ENCODE measurements around the gene UMPS. TPM values are rescaled to one million over a fixed set of nuclear protein-coding genes. Genes with fewer than 3 reads are reported as not detected.
A peak's percentile ranks its signal among the peaks of the same experiment; 100 is the strongest.
"Not testable (repeated sequence)": the region's sequence is repeated elsewhere in the genome, so short reads cannot be mapped to it uniquely, and the experiment has no call there.

UMPS gene
- total RNA-seq, 1 donor from 2014 or later, result 51.6 TPM

- Mint-ChIP-seq H3K9me3 (no peaks in the 10 kb centered on the region), H3K27me3 (no peaks in the 10 kb centered on the region), H3K4me3 (no peak overlapping the region), H3K27ac (no peak overlapping the region), H3K36me3 (no peaks in the 10 kb centered on the region), H3K4me1 (ENCODE audit: unreplicated experiment) (peaks cover 28% of the 10 kb centered on the region)
- no peak for DNase-seq (ENCODE audit: extremely low spot score, unreplicated experiment)
- TF ChIP-seq CTCF (conservative IDR thresholded peaks at IDR 0.05), result no peak
Measured at GRCh38 chr3:124788254-124788745, 58.0 kb downstream of the UMPS start.

- not testable (repeated sequence) for DNase-seq (ENCODE audit: extremely low spot score, unreplicated experiment); H3K36me3 Mint-ChIP-seq; H3K27me3 Mint-ChIP-seq; H3K9me3 Mint-ChIP-seq; H3K4me3 Mint-ChIP-seq; H3K27ac Mint-ChIP-seq
- peaks cover 28% of the 10 kb centered on the region for H3K4me1 Mint-ChIP-seq (ENCODE audit: unreplicated experiment)
Measured at GRCh38 chr3:124789103-124789502, 58.9 kb downstream of the UMPS start.

GRCh38 chr3:124791142-124791541 is 60.9 kb downstream of the UMPS start:
- Mint-ChIP-seq H3K27me3 (no peaks in the 10 kb centered on the region), H3K9me3 (no peaks in the 10 kb centered on the region), H3K4me1 (ENCODE audit: unreplicated experiment) (peaks cover 28% of the 10 kb centered on the region), H3K4me3 (no peak overlapping the region), H3K36me3 (peaks cover 8% of the 10 kb centered on the region), H3K27ac (no peak overlapping the region)
- no peak for TF ChIP-seq CTCF (conservative IDR thresholded peaks at IDR 0.05)
- DNase-seq (ENCODE audit: extremely low spot score, unreplicated experiment), result no peak

GRCh38 chr3:124791639-124792151 is 61.4 kb downstream of the UMPS start:
- no peak for DNase-seq (ENCODE audit: extremely low spot score, unreplicated experiment)
- H3K4me3 Mint-ChIP-seq, result no peak overlapping the region
- H3K27ac Mint-ChIP-seq, result no peak overlapping the region

GRCh38 chr3:124792341-124793040 is 62.2 kb downstream of the UMPS start:
- H3K36me3 Mint-ChIP-seq, result peaks cover 11% of the 10 kb centered on the region
- no peak for TF ChIP-seq CTCF (conservative IDR thresholded peaks at IDR 0.05)
- H3K27ac Mint-ChIP-seq, result no peak overlapping the region
- DNase-seq (ENCODE audit: extremely low spot score, unreplicated experiment), result no peak
- no peaks in the 10 kb centered on the region for H3K9me3 Mint-ChIP-seq
- no peak overlapping the region for H3K4me3 Mint-ChIP-seq
- H3K27me3 Mint-ChIP-seq, result no peaks in the 10 kb centered on the region
- H3K4me1 Mint-ChIP-seq (ENCODE audit: unreplicated experiment), result peaks cover 18% of the 10 kb centered on the region

More at GRCh38 chr3:124791639-124792151, 61.4 kb downstream of the UMPS start:
- no peak for TF ChIP-seq CTCF (conservative IDR thresholded peaks at IDR 0.05)
- Mint-ChIP-seq H3K4me1 (ENCODE audit: unreplicated experiment) (peaks cover 24% of the 10 kb centered on the region), H3K27me3 (no peaks in the 10 kb centered on the region), H3K9me3 (no peaks in the 10 kb centered on the region), H3K36me3 (peaks cover 8% of the 10 kb centered on the region)

- no peak for TF ChIP-seq CTCF (conservative IDR thresholded peaks at IDR 0.05)
- DNase-seq (ENCODE audit: extremely low spot score, unreplicated experiment), result no peak
- Mint-ChIP-seq H3K4me1 (ENCODE audit: unreplicated experiment) (peaks cover 18% of the 10 kb centered on the region), H3K36me3 (peaks cover 11% of the 10 kb centered on the region), H3K27ac (peak overlapping the region; percentile 19), H3K4me3 (no peak overlapping the region), H3K27me3 (no peaks in the 10 kb centered on the region), H3K9me3 (no peaks in the 10 kb centered on the region)
Measured at GRCh38 chr3:124793054-124793739, 62.9 kb downstream of the UMPS start.
